ENCODE measurements around the gene LDHB.

- TF ChIP-seq CTCF (IDR thresholded peaks at IDR 0.05) (no peak), EP300 (IDR thresholded peaks at IDR 0.05) (no peak), POLR2A (IDR thresholded peaks at IDR 0.05; ENCODE audit: low read depth) (no peak)
Observed at GRCh38 chr12:21691515-21691914, 33.9 kb upstream of the LDHB start.

All from esophagus muscularis mucosa (tissue), 4 donors.